ENCODE measurements around the gene KRTAP17-1.

DNA sequence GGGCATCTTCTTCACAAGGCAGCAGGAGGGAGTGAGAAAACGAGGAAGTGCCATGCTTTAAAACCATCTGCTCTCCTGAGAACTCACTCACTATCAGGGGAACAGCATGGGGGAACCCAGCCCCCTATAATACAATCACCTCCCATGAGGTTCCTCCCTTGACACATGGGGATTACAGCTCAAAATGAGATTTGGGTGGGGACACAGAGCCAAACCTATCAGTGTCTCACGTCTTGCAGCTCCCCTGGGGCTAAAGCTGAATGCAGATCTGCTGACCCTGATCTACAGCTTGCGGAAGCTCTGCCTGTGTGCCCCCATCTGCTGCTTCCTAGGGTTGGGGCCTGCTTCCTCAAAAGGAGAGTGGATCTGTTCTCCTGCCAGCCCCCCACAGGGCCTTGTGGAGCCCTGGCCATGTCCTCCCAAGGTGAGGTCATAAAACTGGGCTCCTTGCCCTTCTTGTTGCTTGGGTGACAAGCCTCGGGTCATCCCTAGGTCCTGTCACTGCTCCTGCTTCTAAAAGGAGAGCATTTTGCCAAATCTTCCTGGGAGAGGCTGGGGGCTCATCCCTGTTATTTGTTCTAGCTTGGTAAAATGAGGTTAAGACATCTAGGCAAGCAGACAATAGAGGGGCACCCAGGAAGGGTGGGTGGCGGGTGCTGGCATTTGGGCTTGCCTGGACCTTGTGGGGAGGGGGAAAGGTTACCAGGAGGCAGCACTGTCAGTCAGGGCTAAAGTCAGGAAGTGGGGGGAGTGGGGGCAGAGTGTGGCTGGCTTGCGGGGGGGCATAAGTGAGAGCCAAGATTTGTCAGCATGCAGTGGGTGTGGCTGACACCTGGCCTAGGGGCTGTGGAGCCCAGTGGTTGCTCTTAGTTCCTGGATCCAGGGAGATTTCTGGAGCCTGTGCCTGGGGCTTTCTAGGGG is 19.1 kb upstream of the KRTAP17-1 start:
- TF ChIP-seq, protein P1, sequence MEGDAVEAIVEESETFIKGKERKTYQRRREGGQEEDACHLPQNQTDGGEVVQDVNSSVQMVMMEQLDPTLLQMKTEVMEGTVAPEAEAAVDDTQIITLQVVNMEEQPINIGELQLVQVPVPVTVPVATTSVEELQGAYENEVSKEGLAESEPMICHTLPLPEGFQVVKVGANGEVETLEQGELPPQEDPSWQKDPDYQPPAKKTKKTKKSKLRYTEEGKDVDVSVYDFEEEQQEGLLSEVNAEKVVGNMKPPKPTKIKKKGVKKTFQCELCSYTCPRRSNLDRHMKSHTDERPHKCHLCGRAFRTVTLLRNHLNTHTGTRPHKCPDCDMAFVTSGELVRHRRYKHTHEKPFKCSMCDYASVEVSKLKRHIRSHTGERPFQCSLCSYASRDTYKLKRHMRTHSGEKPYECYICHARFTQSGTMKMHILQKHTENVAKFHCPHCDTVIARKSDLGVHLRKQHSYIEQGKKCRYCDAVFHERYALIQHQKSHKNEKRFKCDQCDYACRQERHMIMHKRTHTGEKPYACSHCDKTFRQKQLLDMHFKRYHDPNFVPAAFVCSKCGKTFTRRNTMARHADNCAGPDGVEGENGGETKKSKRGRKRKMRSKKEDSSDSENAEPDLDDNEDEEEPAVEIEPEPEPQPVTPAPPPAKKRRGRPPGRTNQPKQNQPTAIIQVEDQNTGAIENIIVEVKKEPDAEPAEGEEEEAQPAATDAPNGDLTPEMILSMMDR (conservative IDR thresholded peaks at IDR 0.05 in 1 of 2, IDR thresholded peaks at IDR 0.05 in 1 of 2; ENCODE audit: extremely low read depth in 1 of 2, insufficient read depth in 1 of 2, low read depth in 1 of 2, low read length in 2 of 2) = no peak
- no peak for TF ChIP-seq EZH2 (IDR thresholded peaks at IDR 0.05; ENCODE audit: borderline replicate concordance, low read length)

Measured in mammary epithelial cell (primary cell).